DMS114 treated with DMSO at 0.1 percent for 48 hours (cell line): ENCODE results near the gene SMIM24.

Source experiments
- DNase-seq: peaks from one replicate; lab custom pipeline; 2025; ENCODE audit not compliant: unreplicated experiment; lab: John Stamatoyannopoulos, UW

The SMIM24 gene

GRCh38 chr19:3499738-3500428 is 19.6 kb upstream of the SMIM24 start:
- DNase-seq = no peak

GRCh38 chr19:3497757-3498520 is 17.6 kb upstream of the SMIM24 start:
- DNase-seq = no peak

GRCh38 chr19:3496392-3497273 is 16.3 kb upstream of the SMIM24 start:
- no peak for DNase-seq

- no peak for DNase-seq
Measured at GRCh38 chr19:3494559-3494958, 14.2 kb upstream of the SMIM24 start.

- DNase-seq = no peak
Measured at GRCh38 chr19:3494051-3494450, 13.7 kb upstream of the SMIM24 start.

GRCh38 chr19:3493651-3494050 is 13.3 kb upstream of the SMIM24 start:
- DNase-seq = no peak

GRCh38 chr19:3492919-3493318 is 12.6 kb upstream of the SMIM24 start:
- no peak for DNase-seq

- DNase-seq = no peak
Measured at GRCh38 chr19:3492131-3492839, 12.0 kb upstream of the SMIM24 start.

GRCh38 chr19:3491396-3492119 is 11.2 kb upstream of the SMIM24 start:
- no peak for DNase-seq

- no peak for DNase-seq
Measured at GRCh38 chr19:3483226-3483628, 2.9 kb upstream of the SMIM24 start, which contains the start of gene SMIM44. Gene SMIM44 (minus strand): TSS chr19:3483441. CDS start chr19:3483403, 38 bp downstream.

- DNase-seq = no peak
Measured at GRCh38 chr19:3482507-3483225, 2.3 kb upstream of the SMIM24 start.

GRCh38 chr19:3481241-3482090 is 1.1 kb upstream of the SMIM24 start:
- DNase-seq = no peak

- DNase-seq = no peak
Measured at GRCh38 chr19:3479834-3480215, 500 bp downstream of the SMIM24 start.

- DNase-seq = no peak
Measured at GRCh38 chr19:3479177-3479833, 1.0 kb downstream of the SMIM24 start.

- DNase-seq = no peak
Measured at GRCh38 chr19:3478409-3479176, 1.7 kb downstream of the SMIM24 start.

GRCh38 chr19:3477951-3478350 is 2.4 kb downstream of the SMIM24 start:
- no peak for DNase-seq

- no peak for DNase-seq
Measured at GRCh38 chr19:3477506-3477905, 2.8 kb downstream of the SMIM24 start.
